Panc1 (cell line): ENCODE measurements around the gene NR4A3.

ENCODE experiments used
- CTCF ChIP-seq: fragments of 450-650 bp; IDR thresholded peaks from 2 replicates; pipeline ENCODE4 v1.5.1; 2017; ENCODE audit warnings: mild to moderate bottlenecking
- REST ChIP-seq, 2 experiments: IDR thresholded peaks; 2 replicates each; pipeline ENCODE4 v1.6.1; 2011 to 2012; ENCODE audit warnings: low read depth in 2 of 2, control low read depth in 1 of 2, low read length in 1 of 2, mild to moderate bottlenecking in 1 of 2, moderate library complexity in 1 of 2; ENCODE audit not compliant: insufficient read depth in 1 of 2
- SIN3A ChIP-seq: IDR thresholded peaks from 2 replicates; pipeline ENCODE4 v1.6.1; 2012; ENCODE audit warnings: low read depth, mild to moderate bottlenecking, low read length, moderate library complexity, borderline replicate concordance; ENCODE audit not compliant: insufficient read depth

- TF ChIP-seq CTCF (no peak), SIN3A (no peak), REST (IDR thresholded peaks at IDR 0.05; ENCODE audit: insufficient read depth in 1 of 2, low read depth in 2 of 2, low read length in 1 of 2) (no peak)
These were observed 85.5 kb downstream of the NR4A3 start for GRCh38 chr9:99907208-99907532.
